ENCODE results near the gene ZNF775.

The ZNF775 gene

GRCh38 chr7:150388306-150388705 is 9.2 kb downstream of the ZNF775 start:
- Histone ChIP-seq H3K4me1 (ENCODE audit: control insufficient read depth, low read depth, low read length) (peaks cover 44% of the 10 kb centered on the region), H3K4me3 (ENCODE audit: low read length) (no peak overlapping the region), H3K27ac (ENCODE audit: low read length) (no peak overlapping the region), H3K36me3 (ENCODE audit: control insufficient read depth, low read depth, low read length) (peaks cover 28% of the 10 kb centered on the region), H3K9ac (ENCODE audit: low read length) (no peak overlapping the region), H3K9me3 (ENCODE audit: control insufficient read depth, low read depth, low read length) (no peaks in the 10 kb centered on the region), H3K27me3 (ENCODE audit: control insufficient read depth, insufficient read depth, low read length) (no peaks in the 10 kb centered on the region)

GRCh38 chr7:150388709-150389531 is 9.8 kb downstream of the ZNF775 start:
- Histone ChIP-seq H3K36me3 (ENCODE audit: control insufficient read depth, low read depth, low read length) (peaks cover 28% of the 10 kb centered on the region), H3K27ac (ENCODE audit: low read length) (no peak overlapping the region), H3K9ac (ENCODE audit: low read length) (no peak overlapping the region), H3K9me3 (ENCODE audit: control insufficient read depth, low read depth, low read length) (no peaks in the 10 kb centered on the region), H3K4me1 (ENCODE audit: control insufficient read depth, low read depth, low read length) (peaks cover 42% of the 10 kb centered on the region), H3K27me3 (ENCODE audit: control insufficient read depth, insufficient read depth, low read length) (no peaks in the 10 kb centered on the region), H3K4me3 (ENCODE audit: low read length) (no peak overlapping the region)

GRCh38 chr7:150389532-150389816 is 10.3 kb downstream of the ZNF775 start:
- Histone ChIP-seq H3K36me3 (ENCODE audit: control insufficient read depth, low read depth, low read length) (peaks cover 28% of the 10 kb centered on the region), H3K27ac (ENCODE audit: low read length) (no peak overlapping the region), H3K4me1 (ENCODE audit: control insufficient read depth, low read depth, low read length) (peaks cover 42% of the 10 kb centered on the region), H3K4me3 (ENCODE audit: low read length) (no peak overlapping the region), H3K27me3 (ENCODE audit: control insufficient read depth, insufficient read depth, low read length) (no peaks in the 10 kb centered on the region), H3K9me3 (ENCODE audit: control insufficient read depth, low read depth, low read length) (no peaks in the 10 kb centered on the region), H3K9ac (ENCODE audit: low read length) (no peak overlapping the region)

GRCh38 chr7:150390205-150390604 is 11.1 kb downstream of the ZNF775 start:
- Histone ChIP-seq H3K4me3 (ENCODE audit: low read length) (no peak overlapping the region), H3K4me1 (ENCODE audit: control insufficient read depth, low read depth, low read length) (peaks cover 38% of the 10 kb centered on the region), H3K9me3 (ENCODE audit: control insufficient read depth, low read depth, low read length) (no peaks in the 10 kb centered on the region), H3K27ac (ENCODE audit: low read length) (no peak overlapping the region), H3K36me3 (ENCODE audit: control insufficient read depth, low read depth, low read length) (peaks cover 28% of the 10 kb centered on the region), H3K9ac (ENCODE audit: low read length) (no peak overlapping the region), H3K27me3 (ENCODE audit: control insufficient read depth, insufficient read depth, low read length) (no peaks in the 10 kb centered on the region)

- peaks cover 22% of the 10 kb centered on the region for H3K36me3 ChIP-seq (ENCODE audit: control insufficient read depth, low read depth, low read length)
- no peak overlapping the region for H3K4me3 ChIP-seq (ENCODE audit: low read length)
- H3K27ac ChIP-seq (ENCODE audit: low read length): no peak overlapping the region
- H3K9me3 ChIP-seq (ENCODE audit: control insufficient read depth, low read depth, low read length): no peaks in the 10 kb centered on the region
- no peaks in the 10 kb centered on the region for H3K27me3 ChIP-seq (ENCODE audit: control insufficient read depth, insufficient read depth, low read length)
- peaks cover 18% of the 10 kb centered on the region for H3K4me1 ChIP-seq (ENCODE audit: control insufficient read depth, low read depth, low read length)
- no peak overlapping the region for H3K9ac ChIP-seq (ENCODE audit: low read length)
Measured at GRCh38 chr7:150393325-150393724, 14.2 kb downstream of the ZNF775 start.

GRCh38 chr7:150396426-150396825 is 17.3 kb downstream of the ZNF775 start:
- H3K4me1 ChIP-seq (ENCODE audit: control insufficient read depth, low read depth, low read length): peaks cover 39% of the 10 kb centered on the region
- H3K9ac ChIP-seq (ENCODE audit: low read length): no peak overlapping the region

GRCh38 chr7:150396851-150397260 is 17.7 kb downstream of the ZNF775 start:
- Histone ChIP-seq H3K4me1 (ENCODE audit: control insufficient read depth, low read depth, low read length) (peaks cover 43% of the 10 kb centered on the region), H3K36me3 (ENCODE audit: control insufficient read depth, low read depth, low read length) (no peaks in the 10 kb centered on the region)

More at GRCh38 chr7:150396426-150396825, 17.3 kb downstream of the ZNF775 start:
- no peaks in the 10 kb centered on the region for H3K36me3 ChIP-seq (ENCODE audit: control insufficient read depth, low read depth, low read length)
- H3K9me3 ChIP-seq (ENCODE audit: control insufficient read depth, low read depth, low read length): no peaks in the 10 kb centered on the region
- no peak overlapping the region for H3K4me3 ChIP-seq (ENCODE audit: low read length)
- H3K27ac ChIP-seq (ENCODE audit: low read length): no peak overlapping the region
- H3K27me3 ChIP-seq (ENCODE audit: control insufficient read depth, insufficient read depth, low read length): no peaks in the 10 kb centered on the region

GRCh38 chr7:150397346-150398107 is 18.4 kb downstream of the ZNF775 start:
- Histone ChIP-seq H3K36me3 (ENCODE audit: control insufficient read depth, low read depth, low read length) (no peaks in the 10 kb centered on the region), H3K9ac (ENCODE audit: low read length) (no peak overlapping the region), H3K27ac (ENCODE audit: low read length) (no peak overlapping the region), H3K4me1 (ENCODE audit: control insufficient read depth, low read depth, low read length) (peaks cover 50% of the 10 kb centered on the region), H3K4me3 (ENCODE audit: low read length) (no peak overlapping the region), H3K27me3 (ENCODE audit: control insufficient read depth, insufficient read depth, low read length) (no peaks in the 10 kb centered on the region), H3K9me3 (ENCODE audit: control insufficient read depth, low read depth, low read length) (no peaks in the 10 kb centered on the region)

More at GRCh38 chr7:150396851-150397260, 17.7 kb downstream of the ZNF775 start:
- no peaks in the 10 kb centered on the region for H3K27me3 ChIP-seq (ENCODE audit: control insufficient read depth, insufficient read depth, low read length)
- no peaks in the 10 kb centered on the region for H3K9me3 ChIP-seq (ENCODE audit: control insufficient read depth, low read depth, low read length)
- H3K4me3 ChIP-seq (ENCODE audit: low read length): no peak overlapping the region
- H3K27ac ChIP-seq (ENCODE audit: low read length): no peak overlapping the region
- H3K9ac ChIP-seq (ENCODE audit: low read length): no peak overlapping the region

GRCh38 chr7:150398108-150398964 is 19.2 kb downstream of the ZNF775 start:
- H3K9ac ChIP-seq (ENCODE audit: low read length): no peak overlapping the region
- no peaks in the 10 kb centered on the region for H3K9me3 ChIP-seq (ENCODE audit: control insufficient read depth, low read depth, low read length)
- no peaks in the 10 kb centered on the region for H3K36me3 ChIP-seq (ENCODE audit: control insufficient read depth, low read depth, low read length)
- no peak overlapping the region for H3K4me3 ChIP-seq (ENCODE audit: low read length)
- H3K4me1 ChIP-seq (ENCODE audit: control insufficient read depth, low read depth, low read length): peaks cover 55% of the 10 kb centered on the region
- no peaks in the 10 kb centered on the region for H3K27me3 ChIP-seq (ENCODE audit: control insufficient read depth, insufficient read depth, low read length)
- H3K27ac ChIP-seq (ENCODE audit: low read length): no peak overlapping the region

- Histone ChIP-seq H3K4me1 (ENCODE audit: control insufficient read depth, low read depth, low read length) (peaks cover 59% of the 10 kb centered on the region), H3K36me3 (ENCODE audit: control insufficient read depth, low read depth, low read length) (no peaks in the 10 kb centered on the region), H3K27ac (ENCODE audit: low read length) (peak overlapping the region; percentile 29), H3K9ac (ENCODE audit: low read length) (no peak overlapping the region), H3K27me3 (ENCODE audit: control insufficient read depth, insufficient read depth, low read length) (no peaks in the 10 kb centered on the region), H3K4me3 (ENCODE audit: low read length) (no peak overlapping the region), H3K9me3 (ENCODE audit: control insufficient read depth, low read depth, low read length) (no peaks in the 10 kb centered on the region)
Measured at GRCh38 chr7:150398965-150399320, 19.8 kb downstream of the ZNF775 start.

- H3K27me3 ChIP-seq (ENCODE audit: control insufficient read depth, insufficient read depth, low read length): no peaks in the 10 kb centered on the region
- peak overlapping the region; percentile 36 for H3K9ac ChIP-seq (ENCODE audit: low read length)
- H3K36me3 ChIP-seq (ENCODE audit: control insufficient read depth, low read depth, low read length): no peaks in the 10 kb centered on the region
- no peak overlapping the region for H3K4me3 ChIP-seq (ENCODE audit: low read length)
- H3K4me1 ChIP-seq (ENCODE audit: control insufficient read depth, low read depth, low read length): peaks cover 60% of the 10 kb centered on the region
- H3K27ac ChIP-seq (ENCODE audit: low read length): peak overlapping the region; percentile 92
- H3K9me3 ChIP-seq (ENCODE audit: control insufficient read depth, low read depth, low read length): no peaks in the 10 kb centered on the region
Measured at GRCh38 chr7:150399421-150400007, 20.4 kb downstream of the ZNF775 start.

Measured in iPS-18a (cell line).